Hair follicle dermal papilla cell (primary cell): ENCODE data around the gene HTR2C. TPM values are rescaled to one million over a fixed set of nuclear protein-coding genes. Genes with fewer than 3 reads are reported as not detected.

Experiments
- small RNA-seq: library from RNA; depleted of rRNA; stranded (forward); fragments of <200 nt; gene quantifications from one replicate; pipeline ENCODE3, GENCODE V24; 2012
- total RNA-seq: library from RNA; depleted of rRNA; stranded (reverse); fragments of >200 nt; gene quantifications from 2 replicates; pipeline ENCODE4 v1.2.3, GENCODE V29; 2012

HTR2C gene
- total RNA-seq = not detected in 2 replicates

GRCh38 chrX:114583646-114584374 lies at the start of gene HTR2C:
Gene HTR2C (plus strand): TSS chrX:114584086. CDS start chrX:114726937, 142,851 bp downstream.

Small RNA genes lying within 50 kb of the gene (small RNA-seq; reads per million reads assigned to genes)
- gene AL355812.1 = not detected
- not detected for gene MIR1264
- not detected for gene MIR1298
- not detected for gene MIR1911
- not detected for gene MIR1912
- not detected for gene MIR448
- gene MIR764 = not detected
- gene SNORA35 = not detected
